NCI-H82 treated with DMSO at 0.1 percent for 48 hours (cell line): ENCODE data around the gene TBXAS1.

ENCODE experiments used
- DNase-seq: peaks from one replicate; lab custom pipeline; 2025; ENCODE audit not compliant: unreplicated experiment; lab: John Stamatoyannopoulos, UW

TBXAS1 gene

DNA sequence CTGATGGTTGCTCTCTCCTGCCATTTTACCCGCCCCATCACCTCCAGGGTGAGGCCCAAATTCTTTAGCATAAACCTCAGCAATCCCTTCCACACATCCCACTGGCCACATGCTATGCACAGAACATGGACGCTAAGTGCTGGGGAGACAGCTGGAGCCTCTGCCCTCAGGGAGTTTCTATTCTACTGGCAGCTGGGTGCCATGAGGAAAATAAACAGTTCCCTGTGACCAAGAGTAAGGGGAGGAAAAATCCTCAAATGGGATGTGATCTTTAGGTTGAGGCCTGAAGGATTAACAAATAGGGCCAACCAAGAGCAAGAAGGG, 232.5 kb downstream of the TBXAS1 start:
- DNase-seq, result no peak

DNA sequence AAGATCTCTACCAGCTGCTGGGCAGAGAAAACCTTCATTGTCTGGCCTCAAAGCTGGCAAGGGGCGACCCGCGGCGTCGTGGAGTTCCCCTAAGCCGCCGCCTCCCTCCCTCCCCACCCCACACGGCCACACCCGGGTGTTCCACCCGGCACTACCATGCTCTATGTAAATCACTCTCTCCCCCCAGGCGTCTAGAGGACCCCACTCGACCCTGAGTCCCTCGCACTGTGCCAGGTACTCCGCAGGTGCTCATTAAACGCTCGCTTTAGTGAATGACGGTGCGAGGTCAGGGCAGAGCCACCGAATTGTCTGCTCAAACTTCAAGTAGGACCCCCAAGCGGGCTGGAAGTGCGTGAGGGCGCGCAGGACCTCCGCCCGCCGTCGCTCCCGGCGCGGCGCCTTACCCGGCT, 233.1 kb downstream of the TBXAS1 start:
- no peak for DNase-seq

DNA sequence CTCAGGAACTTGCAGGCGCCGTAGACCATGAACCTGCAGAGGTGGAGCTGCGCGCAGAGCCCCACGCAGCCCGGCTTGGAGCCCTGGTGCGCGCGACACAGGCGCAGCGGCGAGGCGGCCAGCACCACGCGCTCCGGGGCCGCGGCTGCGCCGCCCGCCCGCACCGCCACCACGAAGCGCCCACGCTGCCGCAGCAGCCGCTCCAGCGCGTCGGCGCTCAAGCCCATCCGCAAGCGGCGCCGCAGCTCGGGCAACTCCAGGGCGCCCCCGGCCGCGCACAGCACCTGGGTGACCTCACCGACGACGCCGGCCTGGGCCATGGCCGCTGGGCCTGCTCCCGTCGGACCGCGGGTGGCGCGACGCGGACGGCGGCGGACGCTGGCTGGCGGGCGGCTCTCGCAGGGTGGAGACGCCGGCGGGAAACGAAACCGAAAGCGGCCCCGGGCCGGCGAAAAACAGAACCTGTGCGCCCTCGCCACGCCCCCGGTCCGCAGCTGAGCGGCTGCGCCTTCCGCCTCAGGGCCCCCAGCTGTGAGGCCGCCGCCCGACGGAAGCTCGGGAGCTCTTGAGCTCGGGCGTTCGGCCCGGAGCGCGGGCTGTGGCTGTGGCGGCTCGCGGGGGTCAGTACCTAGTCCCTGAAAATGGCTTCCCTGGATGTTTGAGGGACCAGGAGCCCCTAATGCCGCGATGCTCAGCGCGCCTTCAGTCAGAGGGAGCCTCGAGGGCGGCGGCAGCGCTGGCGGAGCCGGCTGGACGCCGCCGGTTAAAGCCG, 233.7 kb downstream of the TBXAS1 start, which contains the start of gene PARP12:
Gene PARP12, minus strand, starts transcription at position 424 of the 772 bp plus-strand sequence. Its CDS starts 104 bp downstream, at position 320.
- no peak for DNase-seq

DNA sequence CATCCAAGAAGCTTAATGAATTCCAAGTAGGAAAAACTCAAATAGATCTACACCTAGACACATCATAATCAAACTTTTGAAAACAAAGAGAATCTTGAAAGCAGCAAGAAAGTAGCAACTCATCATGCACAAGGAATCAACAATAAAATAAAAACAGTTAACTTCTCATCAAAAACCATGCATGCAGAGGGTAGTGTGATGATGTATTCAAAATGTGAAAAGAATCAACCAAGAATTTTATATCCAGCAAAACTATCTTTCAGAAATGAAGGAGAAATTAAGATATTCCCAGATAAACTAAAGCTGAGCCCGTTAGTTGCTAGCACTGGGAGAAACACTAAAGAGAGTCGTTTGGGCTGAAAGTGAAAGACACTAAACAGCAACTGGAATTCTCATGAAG, 238.0 kb downstream of the TBXAS1 start:
- DNase-seq, result no peak

- no peak for DNase-seq
These were observed 239.0 kb downstream of the TBXAS1 start for GRCh38 chr7:140068033-140068432.

DNA sequence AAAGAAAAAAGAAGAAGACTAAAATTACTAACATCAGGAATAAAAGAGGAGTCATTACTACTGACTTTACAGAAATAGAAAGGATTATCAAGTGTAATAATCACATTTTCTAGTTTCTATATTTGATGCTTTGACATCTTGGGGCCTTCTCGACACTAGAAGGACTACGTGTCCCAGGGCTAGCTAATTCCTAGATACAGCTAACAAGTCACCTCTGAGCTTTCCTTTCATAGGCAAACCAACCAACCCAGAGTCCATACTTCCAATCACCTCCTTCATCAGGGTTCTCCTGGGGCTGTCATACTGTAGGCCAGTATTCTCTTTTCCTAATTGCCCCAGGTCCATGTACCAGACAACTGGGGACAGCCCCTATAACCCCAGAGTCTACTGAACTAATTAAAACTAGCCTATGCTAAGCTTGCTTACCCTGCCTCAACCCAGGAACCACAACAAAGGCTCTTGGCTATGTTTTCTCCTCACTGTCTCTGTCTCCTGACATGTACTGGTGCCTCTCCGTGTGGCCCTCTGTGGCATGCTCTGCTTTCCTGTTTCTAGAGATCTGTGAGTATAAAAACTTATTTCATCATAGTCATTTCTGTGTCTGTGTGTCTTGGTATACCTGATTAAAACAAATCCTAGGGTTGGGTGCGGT, 240.4 kb downstream of the TBXAS1 start:
- DNase-seq, result no peak
